HTERT RPE-1 (cell line): ENCODE data around the gene GRAMD4.

Experiments
- in situ Hi-C: fragments of 300-500 bp; cut with MboI; formaldehyde crosslinking; loops from 4 replicates; pipeline ENCODE4 v1.14.3; 2020; ENCODE audit warnings: low sequenced_read_pairs

GRAMD4 gene

DNA sequence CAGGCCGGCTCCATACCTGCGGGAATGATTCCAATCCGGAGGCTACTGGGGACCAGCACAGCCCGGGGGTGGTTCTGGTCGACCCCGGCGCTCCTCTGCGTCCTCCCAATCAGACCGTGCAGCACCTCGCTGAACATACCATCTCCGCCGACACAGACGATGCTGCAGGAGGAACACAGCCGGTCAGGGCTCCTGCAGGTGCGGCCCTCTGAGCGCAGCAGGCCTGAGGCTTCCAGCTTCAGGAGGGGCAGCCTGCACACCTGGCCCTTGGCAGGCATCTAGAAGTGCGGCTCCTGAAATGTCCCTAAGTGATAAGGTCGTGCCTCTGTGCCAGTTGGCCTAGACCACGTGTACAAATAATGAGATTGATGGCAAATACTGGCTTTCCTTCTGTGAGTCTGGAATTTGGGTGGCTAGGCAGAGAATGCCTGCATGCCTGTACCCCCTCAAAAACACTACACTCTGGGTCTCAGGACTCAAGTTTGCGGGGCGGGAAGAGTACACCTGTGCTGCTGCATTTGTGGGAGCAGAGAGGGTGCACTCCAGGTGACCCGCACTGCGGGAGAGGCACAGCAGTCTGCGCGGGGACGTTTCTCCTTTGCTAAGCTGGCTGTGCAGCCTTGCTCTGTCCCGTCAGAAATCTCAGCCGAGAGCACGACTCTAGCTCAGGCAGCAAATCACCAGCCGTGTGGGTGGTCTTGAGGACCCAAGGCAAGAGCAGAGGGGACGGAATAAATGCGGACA is 87.8 kb downstream of the GRAMD4 start:
- in situ Hi-C loops, result no loop called here

DNA sequence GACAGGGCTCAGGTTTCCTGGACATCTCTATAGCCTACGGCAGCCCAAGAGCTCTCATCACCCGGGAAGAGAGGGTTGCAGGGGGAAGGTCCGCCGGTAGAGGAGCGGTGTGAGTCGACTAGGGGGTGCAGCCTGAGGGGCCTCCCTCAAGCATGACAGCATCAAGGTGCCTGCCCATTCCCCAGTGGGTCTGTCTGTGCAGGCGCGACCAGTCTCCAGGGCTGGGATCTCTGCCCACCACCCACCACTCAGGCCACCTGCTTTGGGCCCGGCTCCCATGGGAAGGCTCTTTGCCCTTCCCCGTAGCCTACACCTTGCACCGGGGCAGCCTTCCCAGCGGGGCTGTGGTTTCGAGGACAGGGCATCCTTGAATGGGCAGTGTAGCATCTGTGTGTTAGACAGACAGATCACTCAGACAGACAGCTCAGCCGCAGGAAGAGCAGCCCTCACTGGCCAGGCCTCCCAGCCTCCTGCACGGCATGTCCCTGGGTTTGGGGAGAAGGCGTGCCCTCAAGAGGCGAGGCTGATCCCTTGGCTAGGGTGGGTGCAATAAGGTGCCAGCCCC is 88.7 kb downstream of the GRAMD4 start:
- in situ Hi-C loops, result no loop called here

DNA sequence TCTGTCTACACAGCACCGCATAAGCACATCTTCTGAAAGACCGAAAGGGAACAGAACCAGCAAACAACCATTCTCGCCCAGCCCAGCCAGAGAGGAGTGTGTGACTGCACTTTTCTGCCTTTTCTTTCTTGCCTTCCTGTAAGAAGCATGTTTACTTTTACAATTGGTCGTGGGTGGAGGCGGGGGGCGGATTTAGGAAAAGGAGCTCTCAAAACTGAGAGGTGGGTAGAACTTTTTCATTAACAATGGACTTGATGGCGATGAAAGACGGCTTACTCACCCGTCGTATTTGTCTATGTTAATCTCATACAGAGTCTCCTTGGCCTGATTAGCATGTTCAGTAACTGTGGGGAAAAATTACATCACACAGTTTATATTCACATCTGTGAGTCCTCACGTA is 90.6 kb downstream of the GRAMD4 start:
- in situ Hi-C loops, result no loop called here

DNA sequence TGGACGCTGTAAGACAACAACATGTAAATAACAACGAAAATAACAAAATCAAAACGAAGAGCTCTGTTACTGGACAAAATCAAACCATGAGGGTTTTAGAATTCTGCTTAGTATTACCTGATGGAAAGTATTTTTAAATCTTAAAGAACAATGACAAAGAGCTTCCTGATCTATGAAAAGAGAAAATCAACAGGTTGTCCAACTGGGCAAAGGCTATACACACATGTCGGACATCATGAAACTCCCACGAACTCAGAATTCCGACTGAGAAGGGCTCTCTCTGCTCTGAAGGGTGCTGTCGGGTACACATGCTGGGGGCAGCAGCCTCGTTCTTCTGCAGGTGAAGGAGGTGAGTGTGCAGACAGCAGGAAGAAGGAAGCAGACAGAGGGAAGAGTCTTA is 92.1 kb downstream of the GRAMD4 start:
- in situ Hi-C loops, result no loop called here

DNA sequence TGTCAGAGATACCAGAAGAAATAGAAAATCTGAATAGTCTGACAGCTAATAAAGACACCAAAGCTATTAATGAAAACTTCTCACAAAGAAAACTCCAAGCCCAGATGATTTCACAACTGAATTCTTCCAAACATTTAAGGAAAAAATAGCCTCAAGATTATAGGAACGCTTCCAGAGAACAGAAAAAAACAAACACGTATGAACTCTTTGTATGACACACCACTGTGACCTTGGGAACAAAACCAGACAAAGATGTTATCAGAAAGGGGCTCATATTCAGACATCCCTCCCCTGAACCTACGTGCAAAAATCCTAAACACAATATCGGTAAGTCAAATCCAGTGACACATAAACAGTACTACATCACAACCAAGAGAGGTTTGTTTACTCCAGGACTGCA is 94.4 kb downstream of the GRAMD4 start:
- in situ Hi-C loops, result no loop called here

DNA sequence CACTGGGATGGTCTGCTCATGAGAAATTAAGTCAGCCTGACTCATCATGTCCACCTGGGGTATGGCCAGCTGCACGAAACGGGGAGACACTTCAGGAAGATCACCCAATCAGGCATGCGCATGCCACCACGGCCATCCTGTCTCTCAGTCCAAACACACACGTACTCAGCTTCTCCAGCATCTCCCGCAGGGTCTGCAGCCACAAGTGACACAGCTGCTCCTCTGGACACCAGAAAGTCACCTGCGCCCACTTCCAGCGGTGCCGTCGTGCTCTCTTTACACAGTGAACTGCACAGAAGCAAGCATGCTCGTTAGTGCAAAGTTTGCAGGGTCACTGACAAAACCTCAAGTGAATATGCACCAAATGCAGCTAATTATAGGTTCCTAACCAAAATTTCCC is 99.7 kb downstream of the GRAMD4 start:
- in situ Hi-C loops, result no loop called here

DNA sequence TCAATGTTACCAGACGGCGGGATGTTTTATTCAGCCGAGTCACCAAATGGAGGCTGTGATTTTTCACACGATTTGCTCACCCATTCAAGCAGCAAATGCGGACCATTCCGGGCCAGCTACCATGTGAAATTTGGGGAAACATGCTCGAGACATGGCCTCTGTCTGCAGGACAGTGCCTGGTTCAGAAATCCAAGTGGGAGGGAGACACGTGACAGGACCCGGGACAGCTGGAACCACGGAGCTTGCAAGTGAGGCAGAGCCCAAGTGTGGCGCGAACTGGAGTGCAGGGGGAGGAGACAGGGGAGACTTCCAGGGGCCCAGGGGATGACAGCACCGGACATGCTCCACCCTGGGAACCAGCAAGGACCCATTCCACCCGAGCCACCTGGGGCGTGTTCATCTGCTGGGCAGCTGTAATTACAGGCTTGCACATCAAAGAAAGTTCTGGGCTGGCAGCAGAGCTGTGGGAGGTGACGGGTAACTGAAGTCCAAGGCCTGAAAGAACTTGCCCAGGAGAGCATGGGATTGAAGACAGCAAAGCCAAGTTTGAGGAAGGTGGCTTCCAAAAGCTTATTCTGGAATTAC is 101.4 kb downstream of the GRAMD4 start:
- in situ Hi-C loops, result no loop called here

DNA sequence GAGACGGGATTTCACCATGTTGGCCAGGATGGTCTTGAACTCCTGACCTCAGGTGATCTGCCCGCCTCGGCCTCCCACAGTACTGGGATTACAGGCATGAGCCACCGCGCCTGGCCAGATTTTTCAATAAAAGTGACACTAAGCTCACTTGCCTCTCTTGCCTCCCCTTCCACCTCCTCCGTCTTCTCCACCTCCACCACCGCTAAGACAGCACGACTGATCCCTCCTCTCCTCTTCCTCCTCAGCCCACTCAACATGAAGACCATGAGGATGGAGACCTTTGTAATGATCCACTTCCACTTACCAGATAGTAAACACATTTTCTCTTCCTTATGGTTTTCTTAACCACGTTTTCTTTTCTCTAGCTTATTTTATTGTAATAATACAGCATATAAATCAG is 103.7 kb downstream of the GRAMD4 start:
- in situ Hi-C loops, result no loop called here

DNA sequence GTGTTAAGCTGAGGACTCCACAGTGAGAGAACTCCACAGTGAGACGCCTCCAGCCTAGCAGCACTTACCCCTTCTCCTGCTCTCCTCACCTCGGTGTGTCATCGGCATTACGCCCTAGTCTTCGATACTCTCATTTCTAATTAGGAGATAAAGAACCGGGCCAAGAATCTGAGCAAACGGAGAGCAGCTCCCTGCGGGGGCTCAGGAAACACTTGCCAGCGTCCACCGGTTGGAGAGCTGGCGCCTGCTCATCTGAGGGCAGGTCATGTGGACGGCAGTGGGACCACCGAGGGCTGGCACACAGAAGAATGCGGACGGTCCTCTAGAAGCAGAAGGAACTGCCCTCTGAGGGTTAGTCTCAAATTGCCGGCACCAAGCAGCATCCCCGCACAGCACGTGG is 104.9 kb downstream of the GRAMD4 start:
- in situ Hi-C loops, result no loop called here

DNA sequence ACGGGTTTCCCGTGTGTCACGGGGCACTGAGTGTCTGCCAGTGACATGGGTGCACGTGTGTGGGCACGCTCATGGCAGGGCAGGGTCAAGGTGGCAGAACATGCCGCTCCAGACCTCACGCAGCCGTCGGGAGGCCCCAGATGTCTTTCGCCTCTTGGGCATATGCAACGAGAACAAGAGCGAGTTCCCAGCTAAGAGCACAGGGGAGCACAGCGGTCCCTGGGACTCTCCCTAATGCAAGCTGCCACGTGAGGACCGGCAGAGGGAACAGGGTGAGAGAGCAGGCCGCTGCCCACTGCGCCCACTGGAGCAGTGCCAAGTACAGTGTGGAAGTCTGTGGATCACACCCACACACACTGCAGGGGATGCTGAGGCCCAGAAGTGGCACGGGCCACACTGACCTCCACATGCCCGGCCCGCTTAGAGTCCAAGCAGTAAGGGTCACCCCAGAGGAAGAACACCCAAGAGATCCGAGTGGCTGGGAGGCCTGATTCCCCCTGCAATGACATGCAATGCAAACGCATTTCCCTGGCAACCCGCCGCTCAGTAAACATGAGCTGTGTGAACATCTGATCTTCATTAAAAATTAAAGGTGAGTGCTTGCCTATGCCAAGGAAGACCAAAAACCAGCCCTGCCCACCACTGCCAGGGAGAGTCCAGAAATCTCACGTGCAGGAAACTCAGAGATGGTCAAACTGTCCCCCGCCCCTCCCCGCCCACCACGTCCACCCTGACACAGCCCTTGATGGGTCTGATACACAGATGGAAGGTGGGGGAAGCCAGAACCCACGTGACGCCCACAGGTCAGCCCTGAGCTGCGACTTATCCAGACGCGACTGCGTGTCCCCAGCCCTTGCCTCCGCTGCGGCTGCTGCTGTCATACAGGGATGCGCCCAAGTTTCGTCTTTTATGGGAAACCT is 106.1 kb downstream of the GRAMD4 start:
- in situ Hi-C loops, result no loop called here

DNA sequence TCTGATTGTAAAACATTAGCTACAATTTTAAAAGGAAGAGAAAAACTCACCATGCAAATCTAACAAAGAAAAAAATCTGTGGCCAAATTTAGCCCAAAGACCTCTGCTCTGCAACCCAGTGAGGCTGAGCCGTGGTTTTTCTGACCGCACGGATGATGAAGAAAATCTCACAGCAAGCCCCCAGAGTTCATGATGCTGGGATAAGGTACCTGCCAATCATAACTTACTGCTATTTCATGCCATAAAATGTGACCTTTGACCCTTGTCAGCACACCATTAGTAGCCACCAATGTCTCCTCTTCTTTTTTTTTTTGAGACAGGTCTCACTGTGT is 106.8 kb downstream of the GRAMD4 start:
- in situ Hi-C loops, result no loop called here

DNA sequence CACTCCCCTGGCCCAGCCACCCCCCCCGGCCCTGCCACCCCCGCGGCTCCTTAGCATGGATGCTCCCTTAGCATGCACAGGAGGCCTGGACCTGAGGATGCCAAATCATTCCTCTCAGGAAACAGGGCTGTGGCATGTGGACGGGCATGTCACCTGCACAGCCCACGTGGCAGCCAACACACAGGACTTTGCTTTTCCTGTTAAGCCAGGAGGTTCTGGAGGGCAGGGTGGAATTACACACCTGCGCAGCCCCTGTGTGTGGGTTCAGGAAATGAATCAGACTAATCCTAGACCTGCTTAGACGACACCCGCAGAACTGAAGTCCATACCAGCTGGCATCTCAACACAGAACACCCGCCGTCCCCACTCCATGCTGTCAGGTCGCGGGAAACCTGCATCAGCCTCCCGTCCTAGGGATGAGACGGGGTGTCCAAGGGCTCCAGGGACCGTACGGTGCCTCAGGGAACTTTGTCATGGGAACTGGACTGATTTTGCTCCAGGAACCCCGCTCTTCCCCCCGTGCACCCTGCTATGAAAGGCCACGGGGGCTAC is 107.7 kb downstream of the GRAMD4 start:
- in situ Hi-C loops, result no loop called here

DNA sequence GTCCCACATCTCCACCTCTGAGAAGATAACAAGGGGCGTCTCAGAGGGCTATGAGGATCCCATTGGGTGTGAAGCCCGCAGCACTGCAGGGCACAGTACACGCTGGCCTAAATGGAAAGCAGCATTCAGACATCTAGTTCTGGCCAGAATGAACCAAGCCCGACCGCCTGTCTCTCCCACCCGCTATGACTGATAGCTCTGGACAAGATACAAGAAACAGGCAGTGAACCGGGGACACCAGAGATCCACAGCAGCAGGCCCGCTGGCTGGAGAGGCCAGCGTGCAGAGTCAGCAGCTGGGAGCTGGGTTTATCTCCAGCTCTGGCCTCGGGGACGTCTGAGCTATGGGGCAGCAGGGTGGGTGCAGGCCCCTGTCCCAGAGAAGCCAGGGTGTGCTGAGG is 108.3 kb downstream of the GRAMD4 start:
- in situ Hi-C loops, result no loop called here
